Measurements from ENCODE around the gene DDTL.

DDTL gene

DNA sequence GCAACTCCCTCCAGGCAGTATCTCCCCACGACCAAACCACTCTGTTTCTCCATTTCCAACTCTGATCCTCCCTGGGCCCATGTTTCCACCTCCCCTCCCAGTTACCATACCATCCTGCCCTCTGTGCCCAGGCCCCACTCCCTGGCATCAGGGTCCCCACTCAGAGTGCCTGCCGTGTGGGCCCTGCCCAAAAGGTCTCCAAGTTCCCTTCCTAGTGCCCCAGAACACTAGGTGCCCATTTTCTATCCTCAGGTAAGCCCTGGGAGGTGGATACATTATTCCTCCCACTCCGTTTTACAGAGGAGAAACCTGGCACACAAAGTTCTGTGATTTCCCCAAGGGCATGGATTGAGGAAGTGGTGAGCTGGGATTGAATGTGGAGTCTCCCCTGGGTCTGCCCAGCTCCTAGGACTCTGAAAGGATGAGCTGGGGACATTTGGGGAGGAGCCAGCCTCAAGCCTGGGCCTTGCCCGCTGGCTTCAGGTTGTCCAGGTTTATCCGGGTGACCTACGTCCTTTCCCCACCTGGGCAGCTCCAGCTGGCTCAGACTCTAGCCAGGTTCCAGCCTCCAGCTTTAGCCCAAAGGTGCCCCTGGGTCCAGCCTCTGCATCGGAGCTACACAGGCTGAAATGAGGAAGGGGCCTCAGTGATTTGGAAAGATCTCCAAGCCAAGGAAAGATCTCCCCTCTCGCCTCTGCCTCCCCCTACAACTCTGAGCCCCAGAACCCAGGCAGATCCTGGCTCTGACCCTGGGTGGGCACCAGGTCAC lies 40.7 kb downstream of the DDTL start:
- DNase-seq, result no peak

DNA sequence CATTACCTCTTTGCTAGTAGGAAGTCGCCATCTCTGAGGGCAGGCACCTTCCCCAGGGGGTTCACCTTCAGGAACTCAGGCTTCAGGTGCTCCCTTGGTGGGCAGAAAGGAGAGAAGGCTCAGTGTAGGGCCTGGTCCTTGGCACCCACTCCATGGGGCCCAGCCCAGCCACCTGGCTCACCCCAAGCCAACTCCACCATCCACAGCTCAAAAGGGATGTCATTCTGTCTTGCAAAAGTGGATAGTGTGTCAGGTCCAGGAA lies 41.3 kb downstream of the DDTL start:
- DNase-seq, result no peak

DNA sequence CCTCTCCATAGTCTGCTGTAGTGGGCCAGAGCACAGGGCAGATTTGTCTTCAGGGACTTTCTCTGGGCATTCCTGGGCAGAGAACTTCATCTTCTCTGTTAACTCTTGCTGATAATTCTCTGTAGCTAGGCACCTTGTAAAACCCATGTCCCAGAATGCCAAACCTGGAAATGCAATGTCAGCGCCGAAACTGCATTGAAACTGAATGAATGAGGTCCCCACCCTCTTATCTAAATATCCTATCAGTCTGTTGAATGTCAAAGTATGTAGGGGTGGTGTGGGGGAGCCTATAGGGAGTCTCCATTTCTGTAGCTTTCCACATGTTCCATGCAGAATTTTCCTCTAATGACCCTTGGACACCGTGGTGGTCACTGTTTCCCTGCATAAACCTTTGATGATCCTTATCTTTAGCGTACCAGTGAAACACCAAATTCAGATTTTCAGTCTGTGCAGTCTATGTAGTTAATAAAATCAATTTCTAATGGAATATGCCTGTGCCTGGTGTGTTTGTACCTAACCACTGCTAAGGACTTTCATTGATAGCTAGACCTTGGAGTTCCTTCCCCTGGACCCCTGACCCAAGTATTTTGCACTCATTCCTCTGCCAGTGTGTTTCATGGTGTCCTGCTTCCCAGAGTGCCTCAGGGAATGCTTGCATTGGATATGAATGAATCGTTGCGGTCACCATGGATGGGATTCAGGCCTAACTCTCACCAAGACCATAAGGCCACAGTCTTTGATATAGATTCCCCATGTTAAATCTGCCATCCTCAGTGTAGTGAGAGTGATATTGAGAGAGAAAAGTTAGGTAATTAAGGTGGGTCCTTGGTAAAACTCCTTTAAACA lies 41.9 kb downstream of the DDTL start:
- no peak for DNase-seq

DNA sequence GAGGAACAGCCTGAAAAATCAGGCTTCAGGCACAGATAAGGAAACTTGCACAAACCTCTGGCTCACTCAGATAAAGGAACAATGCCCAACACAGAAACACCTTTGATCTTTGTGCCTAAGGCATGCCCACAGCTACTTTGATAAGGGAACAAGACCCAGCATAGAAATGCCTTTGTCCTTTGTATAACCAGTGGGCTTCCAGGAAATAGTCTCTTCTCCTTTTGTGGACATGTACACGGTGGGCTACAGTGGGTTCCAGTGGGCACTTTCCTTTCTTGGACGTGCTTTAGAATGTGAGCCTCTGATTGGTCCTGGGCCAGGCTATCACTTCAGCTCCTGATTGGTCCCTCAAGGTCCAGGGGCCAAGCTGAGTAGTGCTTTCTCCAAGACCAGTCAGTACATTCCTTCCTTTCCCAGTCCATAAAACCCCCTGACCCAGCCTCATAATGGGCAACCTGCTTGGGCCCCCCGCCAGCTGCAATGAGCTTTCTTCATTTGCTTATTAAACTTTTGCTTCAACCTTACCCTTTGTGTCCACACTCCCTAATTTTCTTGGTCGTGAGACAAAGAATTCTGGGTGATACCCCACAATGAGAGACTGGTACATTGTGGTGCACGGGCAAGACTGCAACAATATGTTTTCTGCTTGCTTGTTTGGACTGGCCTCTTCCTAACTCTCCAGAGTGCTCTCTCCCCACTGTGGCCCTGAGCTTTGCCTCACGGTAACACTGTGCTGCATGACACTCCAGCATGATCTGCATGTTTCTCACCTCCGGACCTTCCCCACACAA lies 42.7 kb downstream of the DDTL start:
- no peak for DNase-seq

DNA sequence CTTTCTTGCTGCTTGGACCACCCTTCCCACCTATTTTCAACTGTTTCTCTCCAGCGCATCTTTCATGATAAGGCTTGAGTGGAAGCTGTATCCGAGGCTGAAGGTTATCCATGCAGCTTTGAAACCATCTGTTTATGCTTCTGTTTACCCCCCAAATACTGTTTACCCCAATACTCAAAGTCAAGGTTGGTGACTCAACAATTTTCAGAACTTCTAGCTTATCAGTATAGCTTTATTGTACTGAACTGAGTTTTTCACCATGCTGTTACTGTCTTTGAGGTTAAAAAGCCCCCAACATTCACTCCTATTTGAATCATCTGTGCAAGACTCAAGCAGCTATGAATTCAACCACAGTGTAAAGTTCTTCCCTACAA lies 43.3 kb downstream of the DDTL start:
- DNase-seq, result no peak

DNA sequence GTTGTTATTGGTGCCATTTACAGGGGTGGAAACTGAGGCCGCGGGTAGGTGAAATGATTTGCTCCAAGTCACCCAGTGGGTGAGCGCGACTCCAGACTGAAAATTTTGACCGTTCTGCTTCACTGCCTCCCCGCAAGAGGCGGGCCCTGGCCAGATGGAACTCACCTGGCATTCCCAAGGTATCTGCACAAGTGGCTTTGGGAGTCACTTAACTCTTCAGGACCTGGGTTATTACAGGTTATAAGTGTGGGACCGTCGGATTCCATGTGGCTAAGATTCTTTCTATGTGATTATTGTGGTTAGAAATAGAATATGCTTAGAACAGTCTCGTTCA lies 45.0 kb downstream of the DDTL start:
- no peak for DNase-seq

DNA sequence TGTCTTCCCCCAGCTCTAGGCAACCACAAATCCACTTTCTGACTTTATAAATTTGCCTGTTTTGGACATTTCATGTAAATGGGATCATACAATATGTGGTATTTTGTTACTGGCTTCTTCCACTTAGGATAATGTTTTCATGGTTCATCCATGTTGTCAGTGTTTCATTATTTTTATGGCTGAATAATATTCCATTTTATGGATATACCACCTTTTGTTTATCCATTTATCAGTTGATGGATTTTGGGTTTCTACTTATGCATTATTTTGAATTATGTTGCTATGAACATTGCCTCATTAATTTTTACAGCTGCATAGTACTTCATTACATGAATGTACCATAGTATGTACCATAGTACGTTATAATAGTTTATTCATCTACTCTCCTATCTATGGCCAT lies 49.5 kb downstream of the DDTL start:
- DNase-seq, result no peak

DNA sequence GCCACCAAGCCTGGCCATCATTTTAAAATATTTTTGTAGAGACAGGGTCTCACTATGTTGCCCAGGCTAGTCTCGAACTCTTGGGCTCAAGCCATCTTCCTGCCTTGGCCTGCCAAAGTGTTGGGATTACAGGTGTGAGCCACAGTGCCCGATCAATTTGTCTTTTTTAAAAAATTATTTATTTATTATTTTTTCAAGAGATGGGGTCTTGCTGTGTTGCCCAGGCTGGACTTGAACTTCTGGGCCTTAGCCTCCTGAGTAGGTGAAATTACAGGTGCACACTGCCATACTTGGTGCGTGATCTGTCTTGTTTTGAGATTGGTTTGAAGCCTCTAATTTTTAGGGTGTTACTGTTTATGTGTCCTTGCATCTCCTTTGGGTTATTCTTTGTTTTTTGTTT lies 54.6 kb downstream of the DDTL start:
- no peak for DNase-seq
